Mammary epithelial cell (primary cell): ENCODE data around the gene TRPM2.

Experiments
- EZH2 ChIP-seq: IDR thresholded peaks from 2 replicates; pipeline ENCODE4 v1.6.1; 2012; ENCODE audit warnings: low read length, inconsistent platforms, borderline replicate concordance
- TF ChIP-seq, protein P1 (sequence below), 2 donors: IDR thresholded peaks in 1 of 2; conservative IDR thresholded peaks in 1 of 2; 2 replicates each; pipeline ENCODE4 v1.5.1; 2011 to 2012; ENCODE audit warnings: inconsistent platforms in 2 of 2, low read length in 2 of 2, mild to moderate bottlenecking in 2 of 2, control low read depth in 1 of 2, low read depth in 1 of 2; ENCODE audit not compliant: insufficient read depth in 1 of 2; ENCODE audit errors: extremely low read depth in 1 of 2

DNA sequence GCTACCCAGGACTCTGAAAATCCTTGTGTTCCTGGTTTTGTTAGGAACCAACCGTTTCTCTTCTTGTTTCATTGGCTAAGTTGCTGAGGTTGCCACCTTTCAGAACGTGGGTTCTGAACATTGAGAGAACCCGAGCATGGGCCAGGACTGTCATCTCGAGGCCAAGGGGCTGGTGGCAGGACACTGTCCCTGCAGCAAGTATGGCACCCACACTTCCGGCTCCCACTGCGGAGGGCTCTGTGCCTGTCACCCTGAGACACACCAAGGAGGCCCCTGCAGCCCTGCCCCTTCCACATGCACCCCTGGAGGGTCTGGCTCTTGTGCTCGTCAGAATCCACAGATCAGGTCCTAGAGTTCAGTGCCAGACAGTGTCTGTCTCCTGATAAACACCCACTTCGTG is 62.8 kb downstream of the TRPM2 start:
- TF ChIP-seq, protein P1, sequence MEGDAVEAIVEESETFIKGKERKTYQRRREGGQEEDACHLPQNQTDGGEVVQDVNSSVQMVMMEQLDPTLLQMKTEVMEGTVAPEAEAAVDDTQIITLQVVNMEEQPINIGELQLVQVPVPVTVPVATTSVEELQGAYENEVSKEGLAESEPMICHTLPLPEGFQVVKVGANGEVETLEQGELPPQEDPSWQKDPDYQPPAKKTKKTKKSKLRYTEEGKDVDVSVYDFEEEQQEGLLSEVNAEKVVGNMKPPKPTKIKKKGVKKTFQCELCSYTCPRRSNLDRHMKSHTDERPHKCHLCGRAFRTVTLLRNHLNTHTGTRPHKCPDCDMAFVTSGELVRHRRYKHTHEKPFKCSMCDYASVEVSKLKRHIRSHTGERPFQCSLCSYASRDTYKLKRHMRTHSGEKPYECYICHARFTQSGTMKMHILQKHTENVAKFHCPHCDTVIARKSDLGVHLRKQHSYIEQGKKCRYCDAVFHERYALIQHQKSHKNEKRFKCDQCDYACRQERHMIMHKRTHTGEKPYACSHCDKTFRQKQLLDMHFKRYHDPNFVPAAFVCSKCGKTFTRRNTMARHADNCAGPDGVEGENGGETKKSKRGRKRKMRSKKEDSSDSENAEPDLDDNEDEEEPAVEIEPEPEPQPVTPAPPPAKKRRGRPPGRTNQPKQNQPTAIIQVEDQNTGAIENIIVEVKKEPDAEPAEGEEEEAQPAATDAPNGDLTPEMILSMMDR (conservative IDR thresholded peaks at IDR 0.05 in 1 of 2, IDR thresholded peaks at IDR 0.05 in 1 of 2; ENCODE audit: extremely low read depth in 1 of 2, insufficient read depth in 1 of 2, low read depth in 1 of 2, low read length in 2 of 2) = no peak
- TF ChIP-seq EZH2 = no peak
